COR-L47 (cell line): ENCODE data around the gene SOX10.

Source experiments
- DNase-seq: peaks from one replicate; lab custom pipeline; 2025; lab: John Stamatoyannopoulos, UW

Gene SOX10

DNA sequence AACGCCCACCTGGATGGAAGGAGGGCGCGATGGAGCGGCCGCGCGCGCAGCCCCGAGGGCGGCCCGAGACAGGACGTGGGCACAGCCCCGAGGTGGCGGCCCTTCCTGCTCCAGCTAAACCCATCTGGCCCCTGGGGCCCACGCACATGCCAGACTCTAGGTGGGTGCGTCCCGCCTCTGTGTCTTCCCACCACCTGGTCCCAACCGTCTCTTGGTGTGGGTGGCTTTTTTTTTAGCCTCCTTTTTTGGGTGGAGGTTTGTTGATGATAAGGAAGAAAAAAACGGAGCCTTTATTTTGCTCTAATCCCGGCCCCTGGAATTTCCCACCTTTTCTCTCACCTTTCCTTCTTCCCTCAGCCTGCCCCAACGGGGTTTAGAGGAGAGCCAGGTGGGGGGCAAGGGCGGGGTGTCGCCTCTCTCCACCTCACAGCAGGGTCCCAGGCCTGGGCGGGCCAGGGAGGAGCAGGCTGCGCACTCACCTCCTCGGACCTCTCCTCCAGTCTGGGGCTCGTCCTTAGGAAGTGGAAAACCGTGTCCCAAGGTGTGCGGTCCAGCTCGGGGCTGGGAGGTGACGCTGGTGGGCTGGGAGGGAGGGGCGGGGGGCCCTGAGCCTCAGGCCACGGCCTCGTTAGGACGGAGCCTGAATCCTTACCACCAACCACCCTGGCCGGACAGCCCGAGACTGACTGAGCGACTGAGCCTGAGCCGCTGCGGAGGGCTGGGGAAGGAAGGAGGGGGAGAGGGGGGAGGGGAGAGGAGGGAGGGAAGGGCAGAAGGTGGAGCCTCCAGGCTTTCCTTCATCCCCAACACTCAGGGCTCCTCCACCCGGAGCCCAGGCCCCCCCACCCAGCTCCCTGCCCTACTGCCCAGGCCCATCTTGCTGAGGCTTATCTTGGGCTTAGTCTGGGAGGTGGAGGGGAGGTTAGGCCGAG is at the start of gene SOX10:
SOX10 (minus strand) TSS at position 696 of the 932 bp plus-strand sequence. CDS start 771 bp downstream, outside the sequence.
- no peak for DNase-seq

GRCh38 chr22:38033522-38034277 is 49.3 kb upstream of the SOX10 start:
- DNase-seq = no peak

GRCh38 chr22:38032681-38033521 is 48.5 kb upstream of the SOX10 start:
- no peak for DNase-seq

- no peak for DNase-seq
Measured at GRCh38 chr22:38031491-38031890, 47.1 kb upstream of the SOX10 start.

- DNase-seq = no peak
Measured at GRCh38 chr22:38030311-38031133, 46.2 kb upstream of the SOX10 start.

GRCh38 chr22:38029901-38030300 is 45.5 kb upstream of the SOX10 start:
- no peak for DNase-seq

DNA sequence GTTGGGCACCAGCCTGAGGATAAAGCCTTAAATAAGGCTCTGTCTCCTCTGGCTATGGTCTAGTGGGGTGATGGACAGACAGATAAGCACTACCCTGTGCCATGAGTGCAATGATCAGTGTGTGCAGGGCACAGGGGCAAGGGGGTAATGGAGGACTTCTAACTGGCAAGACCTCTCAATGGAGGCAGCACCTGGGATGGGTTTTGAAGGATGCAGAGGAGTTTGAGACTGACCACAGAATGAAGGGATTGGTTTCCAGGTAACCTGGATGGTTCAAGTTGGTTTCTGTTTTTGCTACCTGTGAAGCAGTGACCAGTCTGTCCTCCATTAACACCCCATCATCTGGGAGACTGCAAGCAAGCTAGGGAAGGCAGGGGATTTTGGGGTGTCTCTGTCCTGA is 45.0 kb upstream of the SOX10 start:
- no peak for DNase-seq

DNA sequence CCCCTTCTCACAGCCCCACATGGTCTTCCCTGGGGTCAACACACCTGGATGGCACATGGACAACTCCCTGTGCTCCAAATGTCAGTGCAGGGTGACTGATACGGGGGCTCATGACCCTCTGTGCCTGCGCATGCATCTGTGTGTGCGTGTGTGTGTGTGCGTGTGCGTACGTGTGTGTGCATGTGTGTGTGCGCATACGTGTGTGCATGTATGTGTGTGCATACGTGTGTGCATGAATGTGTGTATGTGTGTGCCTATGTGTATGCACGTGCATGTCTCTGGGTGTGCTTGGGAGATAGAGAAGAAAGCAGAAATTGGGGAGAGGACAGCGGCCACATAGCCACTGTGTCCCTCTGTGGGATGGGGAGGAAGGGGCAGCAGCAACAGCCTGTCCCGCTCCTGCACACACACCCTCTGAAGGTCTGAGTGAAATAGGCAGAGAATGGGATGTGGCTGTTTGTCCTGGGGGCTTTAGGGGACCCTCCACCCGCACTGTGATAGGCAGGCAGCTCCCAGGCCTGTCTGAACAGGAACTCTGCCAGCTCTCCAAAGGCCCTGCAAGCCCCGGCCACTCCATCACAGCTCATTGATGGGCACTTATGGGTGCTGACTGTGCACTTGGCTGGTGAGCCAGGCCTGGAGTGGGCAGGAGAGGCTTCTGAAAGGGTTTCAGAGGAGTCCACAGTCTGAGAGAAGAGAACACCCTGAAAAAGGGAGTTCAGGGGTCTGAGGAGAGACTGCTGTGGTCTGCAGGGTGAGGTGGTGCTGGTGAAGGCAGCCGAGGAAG is 44.2 kb upstream of the SOX10 start:
- no peak for DNase-seq

GRCh38 chr22:38027487-38027886 is 43.1 kb upstream of the SOX10 start:
- no peak for DNase-seq

DNA sequence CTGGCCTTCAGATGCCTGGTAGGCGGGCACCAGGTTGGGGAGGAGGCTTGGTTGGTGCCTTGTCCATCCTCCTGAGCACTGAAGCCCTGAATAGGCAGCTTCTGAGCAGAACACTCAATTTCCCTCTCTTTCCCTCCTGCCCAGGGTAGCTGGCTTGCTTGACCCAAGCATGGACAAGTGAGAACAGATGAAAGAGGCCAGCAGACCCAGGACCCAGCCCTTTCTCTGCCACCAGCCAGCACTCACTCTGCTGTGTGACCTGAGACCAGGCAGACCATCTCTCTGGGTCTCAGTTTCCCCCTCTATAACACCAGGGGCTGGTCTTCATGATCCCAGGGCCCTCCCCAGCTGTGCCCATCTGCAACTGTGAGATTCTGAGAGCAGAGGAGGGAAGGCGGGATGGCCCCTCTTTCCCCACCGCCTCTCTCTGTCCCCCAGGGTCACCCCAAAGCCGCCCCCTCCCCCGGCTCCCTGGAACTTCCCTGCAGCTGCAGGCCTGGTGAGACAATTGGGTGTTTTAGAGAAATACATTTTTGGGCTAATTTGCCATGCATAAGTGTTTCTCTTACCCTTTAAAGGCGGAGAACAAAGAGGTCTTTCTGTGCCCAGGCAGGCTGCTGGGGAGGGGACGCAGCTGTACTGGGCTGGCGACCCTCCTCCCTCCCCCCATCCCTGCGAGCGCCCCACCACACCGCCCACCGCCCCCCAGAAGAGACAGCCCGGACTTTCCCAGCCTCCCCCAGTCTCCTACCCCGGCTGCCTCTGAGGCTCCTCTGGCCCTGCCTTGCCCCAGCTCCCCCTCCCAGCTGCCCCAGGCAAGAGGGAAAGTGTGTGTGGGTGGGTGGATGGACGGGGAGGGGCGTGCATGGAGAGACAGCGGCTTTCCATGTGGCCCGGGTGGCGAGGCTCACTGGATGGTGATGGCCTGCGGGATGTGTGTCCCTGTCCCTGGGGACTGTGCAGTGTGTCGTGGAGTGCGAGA is 42.1 kb upstream of the SOX10 start:
- DNase-seq = no peak

DNA sequence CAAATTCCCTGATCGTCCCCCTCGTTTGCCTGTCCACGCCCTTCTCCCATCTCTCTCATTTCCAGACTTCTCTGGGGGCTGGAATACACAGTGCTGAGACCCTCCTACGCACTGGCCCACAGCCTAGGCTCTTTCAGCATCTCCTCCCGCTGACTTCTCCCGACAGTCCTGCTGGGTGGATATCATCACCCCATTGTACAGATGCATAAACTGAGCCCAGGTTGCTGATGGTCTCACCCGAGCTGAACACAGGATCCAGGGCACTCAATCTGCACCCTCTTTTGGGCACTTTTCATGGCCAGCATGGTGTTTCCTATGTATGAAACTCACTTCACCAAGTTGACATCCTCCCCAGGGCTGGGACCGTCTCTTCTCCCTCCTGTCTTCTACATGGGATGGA is 41.2 kb upstream of the SOX10 start:
- DNase-seq = no peak

- DNase-seq = no peak
Measured at GRCh38 chr22:38023045-38023444, 38.7 kb upstream of the SOX10 start.

DNA sequence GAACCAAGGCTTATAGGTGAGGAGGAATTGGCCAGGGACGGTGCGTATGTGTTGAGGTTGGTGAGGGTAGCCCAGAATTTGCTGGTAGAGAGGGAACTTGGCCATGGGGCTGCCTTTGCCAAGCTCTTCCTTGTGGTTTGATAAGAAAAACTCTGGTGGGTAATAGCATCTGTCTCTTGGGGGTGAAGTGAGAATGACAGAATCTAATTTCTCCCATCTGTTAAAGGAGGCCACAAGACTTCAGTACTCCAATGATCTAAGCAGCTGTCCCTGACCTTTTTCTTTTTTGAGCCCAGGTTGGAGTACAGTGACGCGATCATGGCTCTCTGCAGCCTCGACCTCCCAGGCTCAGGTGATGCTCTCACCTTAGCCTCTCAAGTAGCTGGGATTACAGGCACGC is 36.9 kb upstream of the SOX10 start:
- DNase-seq = no peak

DNA sequence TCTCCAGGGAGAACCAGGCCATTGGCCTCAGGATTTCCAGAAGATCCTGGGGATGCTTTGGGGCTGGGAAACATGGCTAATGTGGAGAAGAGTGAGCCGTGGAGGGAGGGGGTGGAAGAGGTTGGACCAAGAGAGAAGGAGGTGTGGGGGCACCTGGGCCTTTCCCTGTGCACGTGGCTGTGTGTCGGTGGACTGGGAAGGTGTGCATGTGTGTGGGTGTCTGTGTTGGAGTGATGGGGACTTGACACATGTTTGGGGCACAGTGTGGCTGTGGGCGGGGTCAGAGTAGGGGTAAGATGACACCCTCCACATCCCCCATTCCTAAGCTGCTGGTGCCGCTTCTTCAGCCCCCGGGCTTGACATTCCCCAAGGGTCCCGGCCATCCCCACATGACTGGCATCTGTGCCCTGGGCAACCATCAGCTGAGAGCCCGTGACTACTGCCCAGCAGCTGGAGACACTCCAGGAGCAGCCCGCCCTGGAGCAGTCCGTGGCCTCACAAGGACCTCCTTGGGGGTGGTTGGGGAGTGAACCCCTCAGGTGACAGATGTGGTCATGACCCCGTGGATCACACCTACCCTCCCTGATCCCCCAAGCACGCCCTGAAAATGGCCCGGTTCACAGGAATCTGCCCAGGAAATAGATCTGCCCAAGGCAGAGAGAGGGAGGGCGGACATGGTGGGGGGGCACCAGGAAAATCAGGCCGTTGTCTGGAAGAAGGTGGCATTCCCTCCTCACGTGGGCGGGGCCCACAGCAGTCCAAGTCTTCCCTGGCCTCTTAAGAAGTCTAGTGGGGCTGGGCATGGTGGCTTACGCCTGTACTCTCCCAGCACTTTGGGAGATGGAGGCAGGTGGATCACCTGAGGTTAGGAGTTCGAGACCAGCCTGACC is 34.8 kb upstream of the SOX10 start:
- DNase-seq = no peak

GRCh38 chr22:38017939-38018885 is 33.9 kb upstream of the SOX10 start:
- DNase-seq = no peak

GRCh38 chr22:38017272-38017920 is 33.0 kb upstream of the SOX10 start:
- no peak for DNase-seq
